ENCODE data around the gene RABIF.

Gene RABIF

GRCh38 chr1:202871367-202871766 is 17.6 kb downstream of the RABIF start:
- FAIRE-seq, result no peak

GRCh38 chr1:202862679-202863560 is 26.0 kb downstream of the RABIF start:
- no peak for FAIRE-seq

GRCh38 chr1:202861420-202862132 is 27.4 kb downstream of the RABIF start:
- no peak for FAIRE-seq

- no peak for FAIRE-seq
These were observed 28.1 kb downstream of the RABIF start for GRCh38 chr1:202860744-202861419.

GRCh38 chr1:202858789-202859414 is 30.0 kb downstream of the RABIF start:
- no peak for FAIRE-seq

GRCh38 chr1:202858331-202858730 is 30.6 kb downstream of the RABIF start:
- FAIRE-seq, result no peak

GRCh38 chr1:202857136-202857610 is 31.8 kb downstream of the RABIF start:
- no peak for FAIRE-seq

- no peak for FAIRE-seq
These were observed 32.9 kb downstream of the RABIF start for GRCh38 chr1:202856014-202856413.

- FAIRE-seq, result no peak
These were observed 34.2 kb downstream of the RABIF start for GRCh38 chr1:202854787-202855186.

GRCh38 chr1:202852163-202852904 is 36.6 kb downstream of the RABIF start:
- no peak for FAIRE-seq

- no peak for FAIRE-seq
These were observed 38.2 kb downstream of the RABIF start for GRCh38 chr1:202850593-202851362.

GRCh38 chr1:202848191-202848542 is 40.8 kb downstream of the RABIF start:
- FAIRE-seq, result no peak

GRCh38 chr1:202844935-202845334 is 44.0 kb downstream of the RABIF start:
- FAIRE-seq, result no peak

GRCh38 chr1:202844259-202844658 is 44.7 kb downstream of the RABIF start:
- FAIRE-seq, result no peak

- no peak for FAIRE-seq
These were observed 45.9 kb downstream of the RABIF start for GRCh38 chr1:202843081-202843480.

GRCh38 chr1:202837746-202838262 is 51.1 kb downstream of the RABIF start:
- FAIRE-seq, result no peak

GRCh38 chr1:202836623-202837403 is 52.1 kb downstream of the RABIF start:
- FAIRE-seq, result no peak

- no peak for FAIRE-seq
These were observed 53.3 kb downstream of the RABIF start for GRCh38 chr1:202835548-202836072.

- no peak for FAIRE-seq
These were observed 54.0 kb downstream of the RABIF start for GRCh38 chr1:202834771-202835547.

All from islet of Langerhans (tissue), 1 donor.